DND-41 (cell line): ENCODE results near the gene ZNF536.

Experiments
- CTCF ChIP-seq: IDR thresholded peaks from 2 replicates; pipeline ENCODE4 v1.5.1; 2012; ENCODE audit warnings: borderline replicate concordance, low read length, moderate library complexity, mild to moderate bottlenecking; ENCODE audit not compliant: poor library complexity, severe bottlenecking; ENCODE audit errors: extremely low read depth
- EZH2 ChIP-seq: IDR thresholded peaks from 3 replicates; pipeline ENCODE4 v1.6.1; 2012; ENCODE audit warnings: borderline replicate concordance, low read depth, mild to moderate bottlenecking, moderate library complexity, low read length, inconsistent platforms; ENCODE audit not compliant: severe bottlenecking

DNA sequence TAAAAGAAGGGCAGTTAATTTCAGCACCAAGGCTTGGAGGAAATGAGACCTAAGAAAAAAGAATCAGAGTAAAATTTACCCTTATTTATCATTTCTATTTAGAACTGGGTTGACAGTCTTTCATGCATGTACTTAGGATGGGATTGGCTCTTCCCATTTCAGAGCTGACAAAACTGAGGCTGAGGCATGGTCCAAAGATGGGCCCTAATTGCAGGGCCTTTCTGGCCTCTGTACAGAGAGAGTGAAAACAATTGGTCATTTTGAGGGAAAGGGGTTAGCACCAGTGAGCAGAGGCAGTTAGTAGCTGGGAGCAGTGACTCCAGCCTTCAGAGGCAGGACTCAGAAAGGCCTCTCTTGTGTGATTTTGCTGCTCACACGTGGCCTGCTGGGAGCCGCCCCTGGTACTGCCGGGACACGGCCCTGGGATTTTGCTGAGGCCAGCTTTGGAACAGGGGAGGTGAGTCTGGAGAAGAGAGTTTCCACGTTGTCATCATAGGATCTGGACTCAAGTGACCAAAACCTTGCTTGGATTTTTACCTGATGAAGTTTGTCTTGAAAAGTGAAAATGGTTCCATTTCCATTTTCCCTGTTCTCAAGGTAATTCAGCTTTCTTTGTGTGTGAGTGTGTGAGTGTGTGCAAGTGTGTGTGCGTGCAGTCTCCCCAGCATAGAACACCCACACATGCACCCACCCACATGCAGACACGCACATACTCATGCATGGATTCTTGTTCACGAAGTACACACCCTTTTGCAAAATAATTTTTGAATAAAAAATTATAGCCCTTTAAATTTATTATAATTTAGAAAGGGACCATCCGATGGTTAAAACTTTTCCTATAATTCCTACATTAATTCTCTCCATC lies at the start of gene ZNF536:
- no peak for TF ChIP-seq EZH2
- no peak for TF ChIP-seq CTCF
